Measurements from ENCODE around the gene KIF1A.

KIF1A gene

DNA sequence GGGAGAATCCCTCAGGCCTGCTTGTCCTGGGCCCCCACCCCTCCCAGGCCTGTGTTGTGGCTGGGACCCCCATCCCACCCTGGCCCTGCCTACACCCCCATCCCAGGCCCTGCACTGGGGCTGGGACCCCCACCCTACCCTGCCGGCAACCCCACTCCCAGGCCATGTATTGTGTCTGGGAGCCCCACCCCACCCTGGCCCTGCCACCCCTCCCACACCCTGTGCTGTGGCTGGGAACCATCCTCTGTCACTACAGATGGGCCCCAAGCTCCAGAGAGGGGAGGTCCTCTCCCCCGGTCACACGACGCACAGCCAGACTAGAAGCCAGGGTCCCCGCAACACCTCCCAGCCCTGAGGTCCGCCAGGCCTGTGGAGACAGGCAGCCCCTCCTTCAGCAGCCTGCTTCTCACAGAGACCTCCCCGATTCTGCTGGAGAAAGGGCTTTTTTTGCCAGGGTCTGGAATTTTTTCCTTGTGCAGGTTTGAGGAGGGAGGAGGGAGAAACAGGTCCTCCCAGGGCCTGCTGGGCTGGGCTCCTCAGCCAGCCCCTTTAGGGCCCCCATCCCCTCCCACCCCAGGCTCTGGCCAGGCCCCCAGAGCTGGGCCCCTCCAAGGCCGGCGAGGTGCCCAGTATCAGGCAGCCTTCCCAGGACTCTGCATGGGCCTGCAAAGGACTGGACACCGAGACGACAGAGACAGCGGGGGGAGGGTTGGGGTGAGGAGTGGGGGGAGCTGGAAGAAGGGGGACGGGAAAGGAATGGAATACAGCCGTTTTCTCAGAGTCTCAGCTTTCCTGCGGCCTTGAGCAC, 28.0 kb downstream of the KIF1A start:
- peak; percentile 3 for DNase-seq
- H3K4me3 ChIP-seq (ENCODE audit: low read depth, low read length): no peak overlapping the region
- no peaks in the 10 kb centered on the region for H3K27me3 ChIP-seq
- TF ChIP-seq, protein P1, sequence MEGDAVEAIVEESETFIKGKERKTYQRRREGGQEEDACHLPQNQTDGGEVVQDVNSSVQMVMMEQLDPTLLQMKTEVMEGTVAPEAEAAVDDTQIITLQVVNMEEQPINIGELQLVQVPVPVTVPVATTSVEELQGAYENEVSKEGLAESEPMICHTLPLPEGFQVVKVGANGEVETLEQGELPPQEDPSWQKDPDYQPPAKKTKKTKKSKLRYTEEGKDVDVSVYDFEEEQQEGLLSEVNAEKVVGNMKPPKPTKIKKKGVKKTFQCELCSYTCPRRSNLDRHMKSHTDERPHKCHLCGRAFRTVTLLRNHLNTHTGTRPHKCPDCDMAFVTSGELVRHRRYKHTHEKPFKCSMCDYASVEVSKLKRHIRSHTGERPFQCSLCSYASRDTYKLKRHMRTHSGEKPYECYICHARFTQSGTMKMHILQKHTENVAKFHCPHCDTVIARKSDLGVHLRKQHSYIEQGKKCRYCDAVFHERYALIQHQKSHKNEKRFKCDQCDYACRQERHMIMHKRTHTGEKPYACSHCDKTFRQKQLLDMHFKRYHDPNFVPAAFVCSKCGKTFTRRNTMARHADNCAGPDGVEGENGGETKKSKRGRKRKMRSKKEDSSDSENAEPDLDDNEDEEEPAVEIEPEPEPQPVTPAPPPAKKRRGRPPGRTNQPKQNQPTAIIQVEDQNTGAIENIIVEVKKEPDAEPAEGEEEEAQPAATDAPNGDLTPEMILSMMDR (IDR thresholded peaks at IDR 0.05; ENCODE audit: low read depth, low read length): no peak
- H3K4me1 ChIP-seq: no peaks in the 10 kb centered on the region
- no peaks in the 10 kb centered on the region for H3K9me3 ChIP-seq
- H3K36me3 ChIP-seq: peaks cover under 1% of the 10 kb centered on the region

DNA sequence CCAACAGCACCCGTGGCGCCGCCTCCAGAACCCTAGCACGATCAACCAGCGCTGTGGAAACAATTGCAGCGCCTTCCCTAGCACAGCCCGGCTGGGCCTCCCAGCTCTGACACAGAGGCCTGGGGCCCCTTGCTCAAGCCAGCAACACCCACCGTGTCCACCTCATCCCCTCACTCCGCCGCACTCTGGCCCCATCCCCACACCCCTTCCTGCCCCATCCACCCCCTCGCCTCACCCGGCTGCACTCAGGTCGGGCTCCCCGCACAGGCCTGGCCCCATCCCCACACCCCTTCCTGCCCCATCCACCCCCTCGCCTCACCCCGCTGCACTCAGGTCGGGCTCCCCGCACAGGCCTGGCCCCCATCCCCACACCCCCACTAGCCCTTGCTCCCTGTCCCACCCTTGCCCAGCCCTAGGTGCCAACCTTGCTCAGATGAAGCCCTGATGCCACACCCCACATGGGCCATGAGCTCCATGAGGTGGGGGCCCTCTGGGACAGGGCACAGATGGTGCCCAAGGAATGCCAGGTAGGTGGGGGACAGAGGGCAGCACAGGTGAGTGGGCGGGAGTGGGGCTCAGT, 28.7 kb downstream of the KIF1A start:
- H3K36me3 ChIP-seq: no peaks in the 10 kb centered on the region; the same call in none of the 2 replicates
- no peak overlapping the region for H3K4me3 ChIP-seq (ENCODE audit: low read depth, low read length)
- H3K4me1 ChIP-seq: no peaks in the 10 kb centered on the region

DNA sequence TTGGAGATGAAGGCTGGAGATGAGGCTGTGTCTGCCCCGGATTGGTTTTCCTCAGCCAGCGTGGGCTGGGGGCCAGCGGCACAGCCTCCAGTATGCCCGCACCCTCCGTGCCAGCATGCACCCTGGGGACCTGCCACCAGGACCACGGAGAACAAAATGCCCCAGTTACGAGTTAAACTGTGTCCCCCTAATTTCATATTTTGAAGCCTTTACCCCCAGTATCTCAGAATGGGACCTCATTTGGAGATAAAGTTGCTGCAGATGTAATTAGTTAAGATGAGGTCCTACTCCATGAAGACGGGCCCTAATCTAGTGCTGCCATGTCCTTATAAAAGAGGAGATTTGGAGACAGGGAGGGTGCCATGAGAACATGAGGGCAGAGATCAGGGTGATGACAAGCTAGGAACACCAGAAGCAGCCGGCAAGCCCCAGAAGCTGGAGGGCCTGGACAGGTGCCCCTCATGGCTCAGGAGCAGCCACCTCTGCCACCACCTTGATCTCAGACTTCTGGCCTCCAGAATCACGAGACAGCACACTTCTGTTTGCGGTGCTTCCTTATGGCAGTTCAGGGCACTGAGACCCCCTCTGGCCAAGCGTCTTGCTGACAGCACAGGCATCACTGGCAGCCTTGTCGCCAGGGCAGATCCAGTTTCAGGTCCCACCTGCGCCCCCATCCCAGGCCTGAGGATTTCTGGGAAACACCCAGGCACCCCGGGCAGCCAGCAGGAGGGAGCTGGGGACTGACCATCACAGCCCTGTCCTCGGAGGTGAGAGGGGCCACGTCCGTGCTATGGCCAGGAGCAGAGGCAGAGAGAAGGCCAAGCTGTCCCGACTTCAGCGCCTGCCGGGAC, 29.4 kb downstream of the KIF1A start:
- Histone ChIP-seq H3K36me3 (no peaks in the 10 kb centered on the region; the same call in none of the 2 replicates), H3K4me3 (ENCODE audit: low read depth, low read length) (no peak overlapping the region), H3K4me1 (no peaks in the 10 kb centered on the region), H3K9me3 (no peaks in the 10 kb centered on the region), H3K27me3 (no peaks in the 10 kb centered on the region)
- TF ChIP-seq, protein P1 (IDR thresholded peaks at IDR 0.05; ENCODE audit: low read depth, low read length): no peak
- peak; percentile 9 for DNase-seq

More for the DNA sequence above, 28.7 kb downstream of the KIF1A start:
- peak; percentile 2 for DNase-seq
- Histone ChIP-seq H3K9me3 (no peaks in the 10 kb centered on the region), H3K27me3 (no peaks in the 10 kb centered on the region)
- TF ChIP-seq, protein P1 (IDR thresholded peaks at IDR 0.05; ENCODE audit: low read depth, low read length): no peak

DNA sequence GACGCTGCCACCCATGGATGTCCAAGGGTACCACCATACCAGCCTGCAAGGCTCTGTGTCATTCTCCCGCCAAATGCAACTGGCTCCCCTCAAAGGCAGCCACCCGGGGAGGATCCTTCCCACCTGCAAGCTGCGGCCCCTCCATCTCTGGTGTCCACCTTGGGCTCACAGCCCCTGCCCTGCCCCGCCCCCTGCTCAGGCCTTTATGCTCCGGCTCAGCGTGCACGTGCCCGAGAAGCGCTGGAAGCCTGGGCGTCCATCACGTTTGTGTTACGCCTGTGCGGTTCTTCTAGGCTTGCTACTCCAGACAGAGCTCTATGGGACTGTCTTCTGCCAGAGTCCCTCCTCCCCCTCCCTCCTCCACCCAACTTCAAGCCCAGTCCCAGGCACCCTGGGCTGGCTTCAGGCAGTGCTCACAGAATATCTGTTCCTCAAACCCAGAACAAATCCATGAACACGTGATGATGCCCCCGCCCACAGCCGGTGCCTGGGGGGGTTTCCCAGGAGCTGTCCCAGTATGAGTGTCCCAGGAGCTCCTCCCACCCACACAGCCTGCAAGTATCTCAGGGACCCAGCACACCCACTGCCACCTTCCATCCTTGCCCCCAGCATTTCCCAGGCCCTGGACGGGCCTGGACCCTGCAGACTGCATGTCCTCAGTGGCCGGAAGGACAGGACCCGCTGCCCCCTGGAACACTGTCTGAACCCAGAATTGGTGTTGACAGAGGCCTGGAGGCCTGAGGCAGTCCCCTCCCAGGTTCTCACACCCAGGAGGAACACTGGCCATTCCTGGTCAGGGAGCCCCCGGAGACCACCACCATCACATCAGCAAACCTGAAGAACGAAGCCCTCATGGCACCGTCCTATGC, 30.3 kb downstream of the KIF1A start:
- Histone ChIP-seq H3K4me1 (no peaks in the 10 kb centered on the region), H3K9me3 (no peaks in the 10 kb centered on the region), H3K27me3 (no peaks in the 10 kb centered on the region), H3K4me3 (ENCODE audit: low read depth, low read length) (no peak overlapping the region), H3K36me3 (no peaks in the 10 kb centered on the region; the same call in none of the 2 replicates)
- DNase-seq: peak; percentile 9
- TF ChIP-seq, protein P1 (IDR thresholded peaks at IDR 0.05; ENCODE audit: low read depth, low read length): no peak

DNA sequence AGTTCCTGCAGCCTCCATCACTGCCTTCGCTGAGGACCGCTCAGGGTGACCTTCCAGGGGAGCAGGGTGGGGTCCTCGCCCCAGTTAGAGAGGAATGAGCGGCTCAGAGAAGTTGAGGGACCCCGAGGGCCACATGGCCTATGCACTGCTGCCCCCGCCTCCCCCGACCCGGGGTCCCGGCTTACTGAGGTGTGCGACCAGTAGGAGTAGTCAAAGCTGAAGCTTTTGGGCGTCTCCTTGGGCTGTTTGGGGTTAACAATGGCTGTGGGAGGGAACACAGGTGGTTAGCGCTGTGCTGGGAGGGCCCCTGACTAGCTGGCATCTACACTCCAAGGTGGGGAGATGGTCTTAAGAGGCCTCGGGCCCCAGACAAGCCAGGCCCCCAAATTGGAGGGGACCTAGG, 31.0 kb downstream of the KIF1A start:
- H3K27me3 ChIP-seq: no peaks in the 10 kb centered on the region
- peak; percentile 6 for DNase-seq
- no peaks in the 10 kb centered on the region for H3K4me1 ChIP-seq
- no peaks in the 10 kb centered on the region; the same call in none of the 2 replicates for H3K36me3 ChIP-seq
- TF ChIP-seq, protein P1 (IDR thresholded peaks at IDR 0.05; ENCODE audit: low read depth, low read length): no peak
- no peaks in the 10 kb centered on the region for H3K9me3 ChIP-seq
- H3K4me3 ChIP-seq (ENCODE audit: low read depth, low read length): no peak overlapping the region
